GM21526 (cell line): ENCODE results near the gene ZNF239.
A peak's percentile ranks its signal among the peaks of the same experiment; 100 is the strongest.
"Not testable (repeated sequence)": the region's sequence is repeated elsewhere in the genome, so short reads cannot be mapped to it uniquely, and the experiment has no call there.

Experiments used
- ATAC-seq: cut with Tn5 transposase; IDR thresholded peaks from one replicate; pipeline ENCODE4 v1.9.1; 2021; ENCODE audit warnings: moderate library complexity; ENCODE audit not compliant: unreplicated experiment, low FRiP score

Gene ZNF239

GRCh38 chr10:43574001-43574892, at the start of gene ZNF239:
Gene ZNF239, minus strand, starts transcription at chr10:43574616. Its CDS starts 16,537 bp downstream, at chr10:43558079.
- ATAC-seq, result peak; percentile 95

- ATAC-seq, result no peak
Measured at GRCh38 chr10:43623351-43623750, 48.9 kb upstream of the ZNF239 start.

- ATAC-seq, result no peak
Measured at GRCh38 chr10:43622038-43622437, 47.6 kb upstream of the ZNF239 start.

- ATAC-seq, result no peak
Measured at GRCh38 chr10:43619368-43619767, 45.0 kb upstream of the ZNF239 start.

- no peak for ATAC-seq
Measured at GRCh38 chr10:43616697-43617370, 42.4 kb upstream of the ZNF239 start.

GRCh38 chr10:43610636-43611035, 36.2 kb upstream of the ZNF239 start:
- no peak for ATAC-seq

- ATAC-seq, result no peak
Measured at GRCh38 chr10:43607199-43607573, 32.8 kb upstream of the ZNF239 start.

GRCh38 chr10:43606323-43607198, 32.1 kb upstream of the ZNF239 start, which contains the start of gene ZNF485:
Gene ZNF485, plus strand, starts transcription at chr10:43606438. Its CDS starts 613 bp downstream, at chr10:43607051.
- ATAC-seq, result peak; percentile 99

GRCh38 chr10:43605850-43606322, 31.5 kb upstream of the ZNF239 start:
- ATAC-seq, result peak; percentile 27

GRCh38 chr10:43601576-43601975, 27.2 kb upstream of the ZNF239 start:
- ATAC-seq, result not testable (repeated sequence)

GRCh38 chr10:43599333-43599732, 24.9 kb upstream of the ZNF239 start:
- no peak for ATAC-seq

- no peak for ATAC-seq
Measured at GRCh38 chr10:43598446-43598845, 24.0 kb upstream of the ZNF239 start.

- ATAC-seq, result no peak
Measured at GRCh38 chr10:43596546-43596945, 22.1 kb upstream of the ZNF239 start.

GRCh38 chr10:43595739-43596298, 21.4 kb upstream of the ZNF239 start:
- peak; percentile 51 for ATAC-seq

- peak; percentile 91 for ATAC-seq
Measured at GRCh38 chr10:43594944-43595589, 20.7 kb upstream of the ZNF239 start.

GRCh38 chr10:43591303-43591904, 17.0 kb upstream of the ZNF239 start:
- no peak for ATAC-seq

GRCh38 chr10:43586730-43587115, 12.3 kb upstream of the ZNF239 start:
- ATAC-seq, result not testable (repeated sequence)

- ATAC-seq, result no peak
Measured at GRCh38 chr10:43585981-43586729, 11.7 kb upstream of the ZNF239 start.

GRCh38 chr10:43585046-43585445, 10.6 kb upstream of the ZNF239 start:
- no peak for ATAC-seq
